Fibroblast of peridontal ligament (primary cell): ENCODE data around the gene WSCD1.

Source experiments
- DNase-seq: peaks from one replicate; pipeline ENCODE4 v3.0.0-alpha.2; 2010; ENCODE audit errors: extremely low read depth

The WSCD1 gene

DNA sequence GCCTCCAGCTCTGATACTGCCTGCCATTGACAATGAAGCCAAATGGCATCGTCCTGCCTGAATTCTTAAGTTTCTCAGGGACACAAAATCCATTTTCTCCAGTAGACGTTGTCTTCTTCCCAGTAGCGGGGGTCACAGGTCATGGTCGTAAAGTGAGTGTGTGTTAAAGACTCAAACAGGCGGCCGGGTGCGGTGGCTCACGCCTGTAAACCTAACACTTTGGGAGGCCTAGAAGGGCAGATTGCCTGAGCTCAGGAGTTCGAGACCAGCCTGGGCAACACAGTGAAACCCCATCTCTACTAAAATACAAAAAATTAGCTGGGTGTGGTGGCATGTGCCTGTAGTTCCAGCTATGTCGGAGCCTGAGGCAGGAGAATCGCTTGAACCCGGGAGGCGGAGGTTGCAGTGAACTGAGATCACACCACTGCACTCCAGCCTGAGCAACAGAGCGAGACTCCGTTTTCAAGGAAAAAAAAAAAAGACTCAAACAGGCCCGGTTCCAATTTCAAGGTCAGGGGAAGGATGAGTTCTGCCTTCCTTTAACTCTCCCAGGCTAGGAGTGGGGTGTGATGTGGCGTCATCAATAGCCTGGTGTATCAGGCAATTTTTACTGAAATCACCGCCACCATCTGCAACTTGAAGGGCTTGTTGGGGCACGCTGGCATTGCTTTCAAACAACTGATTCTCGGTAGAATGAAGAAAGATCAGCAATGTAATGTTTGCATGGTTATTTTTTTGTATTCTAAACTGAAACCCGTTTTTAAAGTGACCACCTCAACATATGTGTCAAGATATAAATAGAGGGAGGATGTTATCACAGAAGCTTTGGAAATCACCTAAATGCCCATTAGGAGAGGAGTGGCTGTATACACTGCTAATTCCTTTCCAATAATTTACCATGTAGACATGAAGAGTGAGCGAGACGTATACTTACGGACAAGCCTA, 91.0 kb downstream of the WSCD1 start:
- DNase-seq = no peak

DNA sequence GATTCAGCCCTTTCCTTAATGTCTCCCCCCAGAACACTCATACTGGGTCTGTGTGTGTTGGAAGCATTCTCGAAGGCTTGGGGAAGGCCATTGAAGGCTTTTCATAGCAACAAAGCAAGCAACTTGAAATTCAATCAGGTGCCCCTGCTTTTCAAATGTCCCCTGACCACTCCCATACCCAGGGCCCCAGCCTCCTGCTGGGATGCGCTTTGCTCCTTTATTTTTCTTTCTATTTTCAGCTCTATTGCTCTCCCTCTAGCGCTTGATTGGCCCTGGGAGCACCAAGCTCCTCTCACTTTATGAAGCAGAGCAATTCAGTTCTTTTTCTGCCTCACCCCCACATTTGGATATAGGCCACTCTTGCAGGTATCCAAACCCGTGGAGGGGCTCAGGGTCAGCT, 92.0 kb downstream of the WSCD1 start:
- DNase-seq = no peak

DNA sequence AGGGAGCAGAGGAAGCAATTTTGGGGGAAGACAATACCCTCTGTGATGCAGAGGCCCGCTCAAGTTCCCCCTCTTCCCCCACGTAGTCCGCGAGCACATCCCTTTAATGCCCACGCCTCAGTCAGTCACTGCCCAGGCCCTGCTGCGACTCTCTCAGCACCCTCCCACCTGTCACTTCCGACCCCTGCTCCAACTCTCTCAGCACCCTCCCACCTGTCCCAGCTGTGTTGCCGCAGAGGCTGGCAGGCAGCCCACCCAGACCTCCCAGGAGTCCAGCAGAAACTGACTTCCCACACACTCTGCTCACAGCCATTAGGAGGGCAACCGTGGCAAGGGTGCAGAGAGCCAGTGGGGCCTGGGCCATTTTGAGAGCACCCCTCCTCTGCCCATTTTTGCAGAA, 92.7 kb downstream of the WSCD1 start:
- no peak for DNase-seq

DNA sequence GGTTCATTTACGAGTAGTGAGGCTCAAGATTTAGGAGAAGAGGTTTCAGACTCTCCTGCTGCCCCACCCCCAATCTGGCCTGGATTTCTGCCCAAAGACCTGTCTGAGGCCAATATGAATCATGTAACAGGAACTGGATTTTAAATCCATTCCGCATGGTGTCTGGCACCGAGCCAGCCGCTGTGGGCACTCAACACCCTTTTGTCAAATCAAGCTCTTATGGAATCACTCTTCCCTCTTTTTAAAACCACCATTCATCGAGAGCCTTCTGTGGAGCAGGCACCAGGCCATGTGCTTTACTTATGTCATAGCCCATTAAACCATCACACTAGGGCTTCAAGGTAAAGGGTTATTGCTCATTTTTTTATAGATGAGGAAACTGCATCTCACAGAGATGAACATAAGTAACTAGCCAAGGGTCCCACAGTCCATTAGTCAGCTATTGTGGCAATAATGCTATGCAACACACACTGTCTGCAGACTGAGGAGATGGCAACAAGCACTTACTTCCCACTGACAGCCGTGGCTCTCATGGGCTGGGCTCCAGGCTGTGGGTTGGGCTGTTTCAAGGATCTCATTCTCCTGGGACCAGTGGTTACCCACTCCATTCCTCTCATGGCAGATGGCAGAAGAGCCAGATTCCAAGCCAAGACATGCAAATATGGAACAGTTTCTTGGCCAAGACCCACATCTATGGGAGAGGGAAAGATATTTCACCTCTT, 93.6 kb downstream of the WSCD1 start:
- peak; percentile 88 for DNase-seq

DNA sequence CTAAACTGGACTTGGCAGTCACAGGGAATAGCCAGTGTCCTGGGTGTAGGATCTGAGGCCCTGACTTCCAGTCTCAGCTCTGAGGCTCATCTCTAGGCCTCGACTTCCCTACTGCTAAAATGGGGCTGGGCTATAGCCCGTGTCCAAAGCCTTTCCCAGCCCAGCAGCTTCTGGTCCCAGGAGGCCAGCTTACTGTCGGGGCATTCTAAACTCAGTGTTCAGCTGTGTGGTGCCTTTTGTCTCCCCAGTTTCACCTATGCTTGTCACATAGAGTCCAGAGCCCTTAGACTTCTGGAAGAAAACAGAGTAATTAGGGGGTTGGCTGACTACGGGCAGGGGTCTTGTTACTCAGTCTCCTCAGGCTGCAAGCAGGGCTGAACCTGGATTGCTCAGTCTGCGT, 94.8 kb downstream of the WSCD1 start:
- DNase-seq = no peak

DNA sequence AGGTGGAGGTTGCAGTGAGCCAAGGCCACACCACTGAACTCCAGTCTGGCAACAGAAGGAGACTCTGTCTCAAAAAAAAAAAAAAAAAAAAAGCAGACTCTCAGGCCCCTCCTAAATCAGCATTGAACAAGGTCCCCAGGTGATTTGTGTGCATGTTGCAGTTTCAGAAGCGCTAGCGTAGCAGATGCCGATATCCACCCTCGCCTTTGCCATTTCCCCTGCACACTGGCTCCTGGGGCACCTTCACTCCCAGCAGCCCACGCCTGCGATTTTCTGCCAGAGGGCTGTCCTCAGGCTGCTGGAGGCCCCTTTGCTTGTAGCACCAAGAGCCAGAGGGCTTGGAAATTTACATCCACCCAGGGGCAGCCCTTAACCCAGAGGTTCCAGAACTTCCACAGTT, 95.6 kb downstream of the WSCD1 start:
- DNase-seq = no peak

DNA sequence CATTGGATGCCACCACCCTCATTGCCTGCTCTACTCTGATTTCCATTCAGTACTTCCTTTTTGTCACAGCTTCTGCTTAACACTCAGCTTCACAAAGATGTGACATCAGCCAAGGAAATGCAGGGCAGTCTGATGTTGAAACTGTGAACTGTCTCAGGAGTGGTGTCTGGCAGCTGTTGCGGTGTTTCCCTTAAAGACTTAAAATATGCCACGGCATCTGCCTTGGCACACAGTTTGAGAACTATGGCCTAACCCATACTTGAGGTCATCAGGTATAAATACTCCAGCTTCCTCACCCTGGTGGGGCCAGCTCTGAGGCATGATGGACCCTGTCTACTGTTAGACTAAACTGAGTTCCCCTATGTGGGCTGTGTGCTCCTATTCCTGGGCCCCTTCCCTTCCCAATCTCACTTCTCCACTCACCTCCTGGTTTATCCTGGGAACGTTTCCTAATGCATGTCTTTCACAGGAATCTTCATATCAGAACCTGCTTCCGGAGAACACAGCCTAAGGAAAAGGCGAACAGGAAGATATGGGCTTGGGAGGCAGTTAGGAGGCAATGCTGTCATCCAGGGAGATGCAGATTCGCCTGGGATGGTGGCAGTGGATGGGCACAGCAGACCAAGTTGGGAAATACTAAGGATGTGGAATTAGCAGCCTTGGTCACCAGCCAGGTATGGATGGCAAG, 96.5 kb downstream of the WSCD1 start:
- DNase-seq = no peak

DNA sequence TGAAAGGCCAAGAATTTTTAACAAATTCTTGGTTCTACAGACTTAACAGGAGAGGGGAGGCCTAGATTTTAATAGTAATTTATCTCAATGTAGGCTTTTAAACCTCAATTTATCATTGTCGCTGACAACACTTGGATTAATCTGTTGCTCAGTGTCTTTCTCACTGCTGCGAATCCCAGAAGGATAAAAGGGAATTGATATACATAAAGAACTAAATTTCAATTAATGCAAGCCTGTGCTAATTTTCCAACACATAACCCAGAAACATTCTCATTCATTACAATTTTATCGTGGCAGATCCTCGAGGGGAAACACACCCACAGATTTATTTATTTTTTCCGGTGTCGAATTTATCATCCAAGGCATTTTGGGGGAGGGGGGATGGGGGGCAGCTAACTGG, 98.1 kb downstream of the WSCD1 start:
- DNase-seq = no peak

DNA sequence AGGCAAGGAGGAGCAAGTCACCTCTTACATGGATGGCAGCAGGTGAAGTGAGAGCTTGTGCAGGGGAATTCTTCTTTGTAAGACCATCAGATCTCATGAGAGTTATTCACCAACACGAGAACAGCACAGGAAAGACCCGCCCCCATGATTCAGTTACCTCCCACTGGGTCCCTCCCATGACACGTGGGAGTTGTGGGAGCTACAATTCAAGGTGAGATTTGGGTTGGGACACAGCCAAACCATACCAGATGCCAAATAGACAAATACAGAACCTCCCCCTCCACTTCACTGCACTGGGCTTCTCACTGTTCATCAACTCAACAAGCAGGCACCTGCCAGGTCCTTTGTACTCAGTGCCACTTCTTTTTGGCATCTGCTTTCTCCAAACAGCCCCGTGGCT, 100.2 kb downstream of the WSCD1 start:
- no peak for DNase-seq

DNA sequence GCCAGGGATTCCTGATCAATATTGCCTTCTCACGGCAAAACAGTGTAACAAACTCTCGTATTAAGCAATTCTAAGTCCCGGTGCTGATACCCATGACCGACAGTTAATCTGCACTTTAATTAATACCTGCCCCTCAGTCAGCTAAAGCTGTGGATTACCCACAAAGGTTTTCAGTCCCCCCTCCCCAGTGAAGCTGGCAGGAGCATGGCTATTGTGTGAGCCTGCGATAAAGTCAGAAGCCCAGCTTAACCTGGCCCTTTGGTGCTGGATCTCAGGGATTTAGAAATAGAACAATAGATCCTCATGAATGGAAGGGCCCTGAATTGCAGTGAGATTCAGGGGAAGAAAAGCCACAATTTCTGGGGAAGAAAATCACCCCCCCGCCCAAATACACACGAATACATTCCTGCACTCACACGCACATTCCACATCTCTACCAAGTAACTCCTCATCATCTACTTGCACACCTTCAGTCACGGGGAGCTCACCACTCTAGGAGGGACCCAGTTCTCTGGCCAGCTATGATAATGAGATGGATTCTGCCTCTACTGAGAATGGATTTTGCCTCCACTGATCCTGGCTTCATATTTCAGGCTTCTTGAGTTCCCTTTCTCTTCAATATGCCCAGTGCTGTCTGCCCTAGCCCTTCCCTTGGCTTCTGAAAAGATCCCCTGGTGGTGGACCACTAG, 102.6 kb downstream of the WSCD1 start:
- DNase-seq = no peak

DNA sequence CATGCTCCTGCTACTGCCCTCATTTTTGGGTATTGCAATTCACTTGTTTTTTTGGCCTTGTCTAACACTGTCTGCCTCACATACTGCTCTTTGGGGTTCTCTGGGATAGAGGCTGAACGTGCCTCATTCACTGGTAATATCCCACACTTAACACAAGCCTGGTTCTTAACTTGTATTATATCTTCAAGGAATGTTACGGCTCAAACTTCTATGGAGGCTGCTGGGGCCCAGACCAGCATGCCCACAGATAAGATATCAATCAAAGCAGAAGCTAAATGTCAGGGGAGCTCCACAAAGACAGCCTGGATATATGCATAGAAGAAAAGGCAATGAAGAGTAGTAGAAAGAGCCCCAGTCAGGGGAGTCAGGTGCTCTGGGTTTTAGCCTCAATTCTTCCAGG, 103.5 kb downstream of the WSCD1 start:
- no peak for DNase-seq
